Right hindlimb (tissue), 1 donor: ENCODE results near the gene SLC16A5.
"Not testable (repeated sequence)": the region's sequence is repeated elsewhere in the genome, so short reads cannot be mapped to it uniquely, and the experiment has no call there.

Source experiments
- DNase-seq: peaks from one replicate; pipeline ENCODE4 v3.0.0-alpha.2; 2018

Gene SLC16A5

GRCh38 chr17:75135946-75136345 is 48.2 kb downstream of the SLC16A5 start:
- no peak for DNase-seq

GRCh38 chr17:75137762-75138161 is 50.0 kb downstream of the SLC16A5 start:
- not testable (repeated sequence) for DNase-seq

- no peak for DNase-seq
Measured at GRCh38 chr17:75138519-75138918, 50.8 kb downstream of the SLC16A5 start.

- DNase-seq: no peak
Measured at GRCh38 chr17:75142236-75142971, 54.6 kb downstream of the SLC16A5 start.

- no peak for DNase-seq
Measured at GRCh38 chr17:75144816-75145512, 57.2 kb downstream of the SLC16A5 start.

- no peak for DNase-seq
Measured at GRCh38 chr17:75146592-75146991, 58.8 kb downstream of the SLC16A5 start.

- no peak for DNase-seq
Measured at GRCh38 chr17:75147878-75148546, 60.3 kb downstream of the SLC16A5 start.

GRCh38 chr17:75151930-75152329 is 64.2 kb downstream of the SLC16A5 start:
- DNase-seq: no peak

- no peak for DNase-seq
Measured at GRCh38 chr17:75152523-75152921, 64.8 kb downstream of the SLC16A5 start.

GRCh38 chr17:75152922-75153779 is 65.4 kb downstream of the SLC16A5 start:
- DNase-seq: peak; percentile 61

- DNase-seq: peak; percentile 55
Measured at GRCh38 chr17:75153780-75154194, 66.0 kb downstream of the SLC16A5 start.

- peak; percentile 99 for DNase-seq
Measured at GRCh38 chr17:75154195-75155106, 66.7 kb downstream of the SLC16A5 start, which contains the start of gene JPT1. Gene JPT1, minus strand, starts transcription at chr17:75154512. Its CDS starts 115 bp downstream, at chr17:75154397.

- DNase-seq: peak; percentile 39
Measured at GRCh38 chr17:75155191-75155601, 67.4 kb downstream of the SLC16A5 start.
